GM13977 (cell line): ENCODE measurements around the gene RC3H2.
"Not testable (repeated sequence)": the region's sequence is repeated elsewhere in the genome, so short reads cannot be mapped to it uniquely, and the experiment has no call there.

ENCODE experiments used
- DNase-seq: peaks from one replicate; pipeline ENCODE4 v3.0.0; 2012; ENCODE audit warnings: low spot score
- CTCF ChIP-seq: IDR thresholded peaks from 2 replicates; pipeline ENCODE4 v1.5.1; 2012; ENCODE audit warnings: mild to moderate bottlenecking, control low read depth; ENCODE audit not compliant: insufficient read depth; ENCODE audit errors: extremely low read depth, missing control alignments
- in situ Hi-C: fragments of 300-500 bp; cut with MboI; formaldehyde crosslinking; loops from one replicate; pipeline ENCODE4 v1.12.0; 2022; ENCODE audit warnings: low sequenced_read_pairs, low pct_unique_long_range_greater_than_20kb, mixed read lengths, inconsistent platforms; ENCODE audit not compliant: unreplicated experiment

Gene RC3H2

GRCh38 chr9:122832194-122832593 lies 73.0 kb downstream of the RC3H2 start:
- no peak for DNase-seq
- no peak for TF ChIP-seq CTCF
- in situ Hi-C loops = no loop called here

GRCh38 chr9:122828965-122829284 lies 76.2 kb downstream of the RC3H2 start:
- in situ Hi-C loops, DNase-seq: not testable (repeated sequence)

- TF ChIP-seq CTCF = no peak
- no peak for DNase-seq
- in situ Hi-C loops = no loop called here
These were observed 77.4 kb downstream of the RC3H2 start for GRCh38 chr9:122827761-122828093.

GRCh38 chr9:122822938-122823337 lies 82.2 kb downstream of the RC3H2 start:
- DNase-seq = no peak
- TF ChIP-seq CTCF = no peak
- in situ Hi-C loops = loop anchor here (25.0 kb wide), 1 partner anchor 711 kb away; no protein-coding TSS in a partner anchor

- in situ Hi-C loops = loop anchor here (25.0 kb wide), 1 partner anchor 710 kb away; no protein-coding TSS in a partner anchor
- TF ChIP-seq CTCF = no peak
- no peak for DNase-seq
These were observed 83.1 kb downstream of the RC3H2 start for GRCh38 chr9:122822056-122822455.

GRCh38 chr9:122821278-122821943 lies 83.7 kb downstream of the RC3H2 start:
- in situ Hi-C loops = loop anchor here (25.0 kb wide), 1 partner anchor 709 kb away; no protein-coding TSS in a partner anchor
- TF ChIP-seq CTCF = no peak
- no peak for DNase-seq

GRCh38 chr9:122820490-122820845 lies 84.7 kb downstream of the RC3H2 start:
- no peak for DNase-seq
- TF ChIP-seq CTCF = no peak
- in situ Hi-C loops = loop anchor here (25.0 kb wide), 1 partner anchor 708 kb away; no protein-coding TSS in a partner anchor
